Measurements from ENCODE around the gene FXR1. TPM values are rescaled to one million over a fixed set of nuclear protein-coding genes. Genes with fewer than 3 reads are reported as not detected.

The FXR1 gene
- total RNA-seq, 3 donors from 2014 or later: 52.5 to 131 (median 65.2) TPM

- Histone ChIP-seq H3K4me3 (no peak overlapping the region), H3K4me1 (ENCODE audit: low read depth) (no peaks in the 10 kb centered on the region), H3K9me3 (no peaks in the 10 kb centered on the region), H3K36me3 (ENCODE audit: low read depth) (no peaks in the 10 kb centered on the region)
- ATAC-seq (no peak), DNase-seq (no peak)
- intact Hi-C loops (cut with DNase I, micrococcal nuclease): no loop called here
- no peak for TF ChIP-seq CTCF (IDR thresholded peaks at IDR 0.05)
Observed at GRCh38 chr3:180970931-180971330, 58.5 kb downstream of the FXR1 start.

- DNase-seq (no peak), ATAC-seq (no peak)
- intact Hi-C loops (cut with DNase I, micrococcal nuclease): no loop called here
- no peaks in the 10 kb centered on the region for H3K4me1 ChIP-seq (ENCODE audit: low read depth)
- no peak overlapping the region for H3K4me3 ChIP-seq
- no peaks in the 10 kb centered on the region for H3K36me3 ChIP-seq (ENCODE audit: low read depth)
- no peak for TF ChIP-seq CTCF (IDR thresholded peaks at IDR 0.05)
- H3K9me3 ChIP-seq: no peaks in the 10 kb centered on the region
Observed at GRCh38 chr3:180973543-180973942, 61.1 kb downstream of the FXR1 start.

GRCh38 chr3:180974286-180974685 lies 61.8 kb downstream of the FXR1 start:
- no peak for TF ChIP-seq CTCF (IDR thresholded peaks at IDR 0.05)
- Histone ChIP-seq H3K9me3 (no peaks in the 10 kb centered on the region), H3K4me3 (no peak overlapping the region), H3K4me1 (ENCODE audit: low read depth) (no peaks in the 10 kb centered on the region), H3K36me3 (ENCODE audit: low read depth) (no peaks in the 10 kb centered on the region)
- DNase-seq (no peak), ATAC-seq (no peak)
- intact Hi-C loops (cut with DNase I, micrococcal nuclease): no loop called here

GRCh38 chr3:180977498-180977897 lies 65.0 kb downstream of the FXR1 start:
- no peak overlapping the region for H3K4me3 ChIP-seq
- H3K4me1 ChIP-seq (ENCODE audit: low read depth): no peaks in the 10 kb centered on the region
- H3K36me3 ChIP-seq (ENCODE audit: low read depth): no peaks in the 10 kb centered on the region
- intact Hi-C loops (cut with DNase I, micrococcal nuclease): no loop called here
- H3K9me3 ChIP-seq: no peaks in the 10 kb centered on the region
- DNase-seq (no peak), ATAC-seq (no peak)
- TF ChIP-seq CTCF (IDR thresholded peaks at IDR 0.05): no peak

- Histone ChIP-seq H3K36me3 (ENCODE audit: low read depth) (no peaks in the 10 kb centered on the region), H3K4me1 (ENCODE audit: low read depth) (no peaks in the 10 kb centered on the region), H3K4me3 (no peak overlapping the region), H3K9me3 (no peaks in the 10 kb centered on the region)
- intact Hi-C loops (cut with DNase I, micrococcal nuclease): no loop called here
- no peak for ATAC-seq
- DNase-seq: no peak
- no peak for TF ChIP-seq CTCF (IDR thresholded peaks at IDR 0.05)
Observed at GRCh38 chr3:180979961-180980360, 67.5 kb downstream of the FXR1 start.

GRCh38 chr3:180980611-180981010 lies 68.1 kb downstream of the FXR1 start:
- DNase-seq (no peak), ATAC-seq (no peak)
- H3K36me3 ChIP-seq (ENCODE audit: low read depth): no peaks in the 10 kb centered on the region
- no peak for TF ChIP-seq CTCF (IDR thresholded peaks at IDR 0.05)
- H3K9me3 ChIP-seq: no peaks in the 10 kb centered on the region
- no peaks in the 10 kb centered on the region for H3K4me1 ChIP-seq (ENCODE audit: low read depth)
- intact Hi-C loops (cut with DNase I, micrococcal nuclease): no loop called here
- no peak overlapping the region for H3K4me3 ChIP-seq
